Uterus (tissue), 2 donors: ENCODE measurements around the gene PIEZO2.
"Not testable (repeated sequence)": the region's sequence is repeated elsewhere in the genome, so short reads cannot be mapped to it uniquely, and the experiment has no call there.

Source experiments
- CTCF ChIP-seq, 4 experiments: fragments of 200-600 bp in 2 of 4; fragments of 450-650 bp in 2 of 4; sonication (generic) in 2 of 4; IDR thresholded peaks; one replicate each; pipeline ENCODE4 v1.5.1; 2016 to 2019; ENCODE audit warnings: antibody characterized with exemption in 4 of 4, mild to moderate bottlenecking in 2 of 4, moderate library complexity in 1 of 4
- POLR2A ChIP-seq, 2 donors: fragments of 450-650 bp; IDR thresholded peaks; one replicate each; pipeline ENCODE4 v1.6.1; 2016; ENCODE audit warnings: antibody characterized with exemption in 2 of 2, mild to moderate bottlenecking in 1 of 2, moderate library complexity in 1 of 2

- not testable (repeated sequence) for TF ChIP-seq CTCF, POLR2A (IDR thresholded peaks at IDR 0.05)
Observed at GRCh38 chr18:10629076-10629475, 520.3 kb downstream of the PIEZO2 start.
